ENCODE measurements around the gene SAP30BP. TPM values are rescaled to one million over a fixed set of nuclear protein-coding genes. Genes with fewer than 3 reads are reported as not detected.

Gene SAP30BP
- total RNA-seq, 1 experiment from 2014 or later: 149 TPM

DNA sequence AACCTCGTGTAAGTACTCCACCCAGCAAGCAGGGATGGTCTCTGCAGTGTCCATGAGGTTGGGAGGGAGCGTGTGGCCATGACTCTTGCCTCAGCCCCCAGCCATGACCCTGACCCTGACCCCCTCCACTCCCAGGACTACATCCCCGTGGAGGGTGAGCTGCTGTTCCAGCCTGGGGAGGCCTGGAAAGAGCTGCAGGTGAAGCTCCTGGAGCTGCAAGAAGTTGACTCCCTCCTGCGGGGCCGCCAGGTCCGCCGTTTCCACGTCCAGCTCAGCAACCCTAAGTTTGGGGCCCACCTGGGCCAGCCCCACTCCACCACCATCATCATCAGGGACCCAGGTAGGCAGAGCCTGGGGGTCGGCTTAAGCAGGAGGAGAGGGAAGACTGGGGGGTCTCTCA is 81.6 kb downstream of the SAP30BP start:
- H3K4me3 ChIP-seq (replicated peaks in 1 of 2; ENCODE audit: low read depth in 1 of 2, low read length in 2 of 2): no peak overlapping the region
- H2AFZ ChIP-seq (ENCODE audit: low read depth, low read length, poor library complexity, severe bottlenecking): no peak overlapping the region
- no peaks in the 10 kb centered on the region for H3K27me3 ChIP-seq (ENCODE audit: insufficient read depth, low read length)
- no peaks in the 10 kb centered on the region; the same call in 1 of the 2 replicates for H4K20me1 ChIP-seq (ENCODE audit: insufficient read depth)
- intact Hi-C loops (cut with micrococcal nuclease): loop anchor here (1.0 to 10.0 kb wide), 3 partner anchors 73 to 234 kb away; partner anchors contain the start of genes CASKIN2, SMIM5 and TSEN54
- no peaks in the 10 kb centered on the region for H3K9me3 ChIP-seq (ENCODE audit: control insufficient read depth in 1 of 2, insufficient read depth in 1 of 2, low read depth in 1 of 2, low read length in 2 of 2)
- ATAC-seq (no peak), DNase-seq (ENCODE audit: low read depth, low spot score) (no peak)
- peaks cover 0 to 3% of the 10 kb centered on the region in 2 experiments; a peak in 1 of 4 replicates for H3K4me1 ChIP-seq (ENCODE audit: control insufficient read depth in 1 of 2, insufficient read depth in 2 of 2, low read length in 2 of 2)
- peaks cover 33 to 69% of the 10 kb centered on the region in 2 experiments; a peak in 3 of 4 replicates for H3K36me3 ChIP-seq (ENCODE audit: control insufficient read depth in 1 of 2, insufficient read depth in 2 of 2, low read length in 2 of 2)
- TF ChIP-seq JUND (IDR thresholded peaks at IDR 0.05) (no peak), EZH2 (IDR thresholded peaks at IDR 0.05) (no peak)
- no peaks in the 10 kb centered on the region for H3K9me2 ChIP-seq (ENCODE audit: insufficient read depth)
- no TSS peak for BruUV-seq (replicated peaks)
- H3K27ac ChIP-seq (ENCODE audit: low read depth, low read length): no peak overlapping the region
- no peaks in the 10 kb centered on the region; the same call in 1 of the 2 replicates for H3K79me2 ChIP-seq (ENCODE audit: insufficient read depth, low read length)
- ChIA-PET POLR2A (interaction anchor here (1.2 to 1.5 kb wide), 2 partner anchors 68 to 116 kb away, joined by 4 to 8 read pairs; partner anchors contain the start of gene SMIM5), RAD21 (ENCODE audit: low non-redundant PET in 1 of 2, low total read pairs in 2 of 2, uncharacterized antibody in 2 of 2, unreplicated experiment in 2 of 2) (interaction anchor here (1.2 to 3.9 kb wide), 6 partner anchors 65 to 148 kb away, joined by 3 to 18 read pairs (median 7); partner anchors contain the start of gene SMIM5 (in 2 of the 2)), CTCF (interaction anchor here (0.8 to 7.5 kb wide), 17 partner anchors 14 to 231 kb away, joined by 3 to 174 read pairs (median 6); partner anchors contain the start of genes GALK1, ITGB4 and SMIM5)
- H3K4me2 ChIP-seq (ENCODE audit: low read length): no peak overlapping the region
- H3K9ac ChIP-seq (ENCODE audit: low read length): no peak overlapping the region

DNA sequence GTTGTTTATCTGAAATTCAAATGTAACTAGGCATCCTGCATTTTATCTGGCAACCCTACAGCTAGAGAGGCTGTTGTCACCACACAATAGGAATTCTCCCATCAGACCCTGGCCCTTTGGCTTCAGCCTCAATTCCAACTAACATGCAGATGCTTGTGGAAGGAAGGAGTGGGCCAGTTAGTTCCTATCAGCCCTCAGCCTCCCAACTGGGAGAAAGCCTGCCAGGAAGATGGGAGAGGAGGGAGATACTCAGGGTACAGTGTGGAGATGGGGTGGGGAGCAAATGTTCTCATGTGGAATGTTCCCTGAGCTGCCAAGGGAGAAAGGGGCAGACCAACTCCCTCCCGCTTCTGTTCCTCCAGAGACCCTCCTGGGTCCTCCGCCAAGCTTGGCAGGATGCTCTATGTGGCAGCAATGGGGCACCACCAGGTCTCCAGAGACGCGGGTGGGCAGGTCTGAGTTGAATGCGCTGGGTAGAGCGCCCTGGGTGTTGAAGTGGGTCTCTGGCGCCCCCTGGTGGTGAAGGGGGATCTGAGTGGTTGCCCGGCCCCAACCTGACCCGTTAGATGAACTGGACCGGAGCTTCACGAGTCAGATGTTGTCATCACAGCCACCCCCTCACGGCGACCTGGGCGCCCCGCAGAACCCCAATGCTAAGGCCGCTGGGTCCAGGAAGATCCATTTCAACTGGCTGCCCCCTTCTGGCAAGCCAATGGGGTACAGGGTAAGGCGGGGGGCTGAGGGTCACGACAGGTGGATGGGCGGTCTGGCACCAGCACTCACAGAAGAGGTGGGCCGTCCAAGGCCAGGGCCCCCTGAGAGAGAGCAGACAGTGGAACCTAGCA is 82.6 kb downstream of the SAP30BP start:
- ChIA-PET POLR2A (interaction anchor here (0.6 to 0.8 kb wide), 2 partner anchors 30 to 488 kb away, joined by 3 read pairs; partner anchors contain the start of gene GGA3), RAD21 (ENCODE audit: low non-redundant PET in 1 of 2, low total read pairs in 2 of 2, uncharacterized antibody in 2 of 2, unreplicated experiment in 2 of 2) (interaction anchor here (0.8 to 3.9 kb wide), 8 partner anchors 67 to 149 kb away, joined by 3 to 13 read pairs (median 4); partner anchors contain the start of gene SMIM5 (in 2 of the 2)), CTCF (interaction anchor here (0.6 to 7.5 kb wide), 16 partner anchors 11 to 148 kb away, joined by 3 to 174 read pairs (median 5); partner anchors contain the start of genes GALK1, RECQL5, SAP30BP and SMIM5)
- Histone ChIP-seq H3K4me2 (ENCODE audit: low read length) (no peak overlapping the region), H3K4me1 (ENCODE audit: control insufficient read depth in 1 of 2, insufficient read depth in 2 of 2, low read length in 2 of 2) (peaks cover 0 to 3% of the 10 kb centered on the region in 2 experiments; a peak in 1 of 4 replicates), H3K36me3 (ENCODE audit: control insufficient read depth in 1 of 2, insufficient read depth in 2 of 2, low read length in 2 of 2) (peaks cover 35 to 69% of the 10 kb centered on the region in 2 experiments; a peak in 3 of 4 replicates), H3K79me2 (ENCODE audit: insufficient read depth, low read length) (no peaks in the 10 kb centered on the region; the same call in 1 of the 2 replicates), H3K4me3 (replicated peaks in 1 of 2; ENCODE audit: low read depth in 1 of 2, low read length in 2 of 2) (no peak overlapping the region), H3K27ac (ENCODE audit: low read depth, low read length) (peak overlapping the region; percentile 41; the same call in 1 of the 2 replicates), H3K9me2 (ENCODE audit: insufficient read depth) (no peaks in the 10 kb centered on the region), H3K27me3 (ENCODE audit: insufficient read depth, low read length) (no peaks in the 10 kb centered on the region), H3K9me3 (ENCODE audit: control insufficient read depth in 1 of 2, insufficient read depth in 1 of 2, low read depth in 1 of 2, low read length in 2 of 2) (no peaks in the 10 kb centered on the region), H4K20me1 (ENCODE audit: insufficient read depth) (no peaks in the 10 kb centered on the region; the same call in 1 of the 2 replicates), H3K9ac (ENCODE audit: low read length) (no peak overlapping the region), H2AFZ (ENCODE audit: low read depth, low read length, poor library complexity, severe bottlenecking) (no peak overlapping the region)
- DNase-seq (ENCODE audit: low read depth, low spot score): no peak
- peak; percentile 81 for ATAC-seq
- intact Hi-C loops (cut with micrococcal nuclease): loop anchor here (10.0 kb wide), 2 partner anchors 235 to 325 kb away; partner anchors contain the start of genes CASKIN2 and TSEN54
- no TSS peak for BruUV-seq (replicated peaks)
- TF ChIP-seq, protein P1, sequence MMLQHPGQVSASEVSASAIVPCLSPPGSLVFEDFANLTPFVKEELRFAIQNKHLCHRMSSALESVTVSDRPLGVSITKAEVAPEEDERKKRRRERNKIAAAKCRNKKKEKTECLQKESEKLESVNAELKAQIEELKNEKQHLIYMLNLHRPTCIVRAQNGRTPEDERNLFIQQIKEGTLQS (IDR thresholded peaks at IDR 0.05): no peak
- no peak for TF ChIP-seq EZH2 (IDR thresholded peaks at IDR 0.05)
- TF ChIP-seq POLR2AphosphoS5 (IDR thresholded peaks at IDR 0.05; ENCODE audit: low read depth, low read length): no peak
- no peak for TF ChIP-seq EZH2phosphoT487 (IDR thresholded peaks at IDR 0.05; ENCODE audit: borderline replicate concordance)
- TF ChIP-seq, protein P2, sequence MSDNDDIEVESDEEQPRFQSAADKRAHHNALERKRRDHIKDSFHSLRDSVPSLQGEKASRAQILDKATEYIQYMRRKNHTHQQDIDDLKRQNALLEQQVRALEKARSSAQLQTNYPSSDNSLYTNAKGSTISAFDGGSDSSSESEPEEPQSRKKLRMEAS (IDR thresholded peaks at IDR 0.05): no peak
- TF ChIP-seq ZFX (IDR thresholded peaks at IDR 0.05): no peak
- no peak for TF ChIP-seq SIN3A (IDR thresholded peaks at IDR 0.05; ENCODE audit: low read depth)
- no peak for TF ChIP-seq SRF (IDR thresholded peaks at IDR 0.05; ENCODE audit: low read depth)
- TF ChIP-seq SP1 (IDR thresholded peaks at IDR 0.05; ENCODE audit: low read depth): no peak
- TF ChIP-seq CBX3 (IDR thresholded peaks at IDR 0.05; ENCODE audit: low read depth): no peak
- TF ChIP-seq EGR1 (IDR thresholded peaks at IDR 0.05; ENCODE audit: low read depth): no peak
- no peak for TF ChIP-seq JUND (IDR thresholded peaks at IDR 0.05)
- TF ChIP-seq RAD21 (IDR thresholded peaks at IDR 0.05; ENCODE audit: low read depth): peak; percentile 83
- TF ChIP-seq, protein P3, sequence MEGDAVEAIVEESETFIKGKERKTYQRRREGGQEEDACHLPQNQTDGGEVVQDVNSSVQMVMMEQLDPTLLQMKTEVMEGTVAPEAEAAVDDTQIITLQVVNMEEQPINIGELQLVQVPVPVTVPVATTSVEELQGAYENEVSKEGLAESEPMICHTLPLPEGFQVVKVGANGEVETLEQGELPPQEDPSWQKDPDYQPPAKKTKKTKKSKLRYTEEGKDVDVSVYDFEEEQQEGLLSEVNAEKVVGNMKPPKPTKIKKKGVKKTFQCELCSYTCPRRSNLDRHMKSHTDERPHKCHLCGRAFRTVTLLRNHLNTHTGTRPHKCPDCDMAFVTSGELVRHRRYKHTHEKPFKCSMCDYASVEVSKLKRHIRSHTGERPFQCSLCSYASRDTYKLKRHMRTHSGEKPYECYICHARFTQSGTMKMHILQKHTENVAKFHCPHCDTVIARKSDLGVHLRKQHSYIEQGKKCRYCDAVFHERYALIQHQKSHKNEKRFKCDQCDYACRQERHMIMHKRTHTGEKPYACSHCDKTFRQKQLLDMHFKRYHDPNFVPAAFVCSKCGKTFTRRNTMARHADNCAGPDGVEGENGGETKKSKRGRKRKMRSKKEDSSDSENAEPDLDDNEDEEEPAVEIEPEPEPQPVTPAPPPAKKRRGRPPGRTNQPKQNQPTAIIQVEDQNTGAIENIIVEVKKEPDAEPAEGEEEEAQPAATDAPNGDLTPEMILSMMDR (IDR thresholded peaks at IDR 0.05 in 2 of 3, conservative IDR thresholded peaks at IDR 0.05 in 1 of 3; ENCODE audit: borderline replicate concordance in 1 of 3, insufficient read depth in 1 of 3, low read depth in 2 of 3, low read length in 2 of 3): peak; percentile 85 to 98 (median 95)
- TF ChIP-seq ELF1 (IDR thresholded peaks at IDR 0.05; ENCODE audit: borderline replicate concordance, low read depth): no peak
- TF ChIP-seq ZNF274 (IDR thresholded peaks at IDR 0.05; ENCODE audit: low read depth, low read length): no peak
- no peak for TF ChIP-seq CEBPB (IDR thresholded peaks at IDR 0.05; ENCODE audit: low read depth)
